Endodermal cell (in vitro differentiated cells): ENCODE measurements around the gene VAV3. TPM values are rescaled to one million over a fixed set of nuclear protein-coding genes. Genes with fewer than 3 reads are reported as not detected.

Experiments
- DNase-seq: peaks from one replicate; pipeline ENCODE4 v3.0.0-alpha.2; 2017
- H3K27ac ChIP-seq: 2 replicates; pipeline ENCODE4 v1.5.1; 2013; ENCODE audit warnings: mild to moderate bottlenecking, low read depth, low read length, moderate library complexity
- H3K27me3 ChIP-seq: 2 replicates; pipeline ENCODE4 v1.6.1; 2013; ENCODE audit warnings: mild to moderate bottlenecking, low read length, moderate library complexity; ENCODE audit not compliant: insufficient read depth, control insufficient read depth, poor library complexity, severe bottlenecking
- H3K36me3 ChIP-seq: 2 replicates; pipeline ENCODE4 v1.7.0; 2013; ENCODE audit warnings: mild to moderate bottlenecking, low read length, moderate library complexity; ENCODE audit not compliant: control insufficient read depth, insufficient read depth
- H3K4me1 ChIP-seq: one replicate; pipeline ENCODE4 v1.7.0; 2013; ENCODE audit warnings: low read length; ENCODE audit not compliant: control insufficient read depth, insufficient read depth
- H3K4me3 ChIP-seq: 2 replicates; pipeline ENCODE4 v1.5.1; 2013; ENCODE audit warnings: mild to moderate bottlenecking, low read length, moderate library complexity
- H3K9ac ChIP-seq: 2 replicates; pipeline ENCODE4 v1.6.1; 2013; ENCODE audit warnings: mild to moderate bottlenecking, low read length, moderate library complexity; ENCODE audit not compliant: poor library complexity, severe bottlenecking; ENCODE audit errors: extremely low read depth
- H3K9me3 ChIP-seq: 2 replicates; pipeline ENCODE4 v1.6.1; 2013; ENCODE audit warnings: mild to moderate bottlenecking, low read length, moderate library complexity; ENCODE audit not compliant: control insufficient read depth
- H3K27ac Mint-ChIP-seq: 2 replicates; pipeline ENCODE4 v1.8.0; 2020; ENCODE audit warnings: mixed read lengths
- H3K27me3 Mint-ChIP-seq: 2 replicates; pipeline ENCODE4 v1.8.0; 2021; ENCODE audit warnings: mild to moderate bottlenecking, mixed read lengths; ENCODE audit not compliant: insufficient read depth
- H3K36me3 Mint-ChIP-seq: 2 replicates; pipeline ENCODE4 v1.8.0; 2020; ENCODE audit warnings: low read depth, mixed read lengths
- H3K4me1 Mint-ChIP-seq: 2 replicates; pipeline ENCODE4 v1.8.0; 2020; ENCODE audit warnings: mixed read lengths
- H3K4me3 Mint-ChIP-seq: 2 replicates; pipeline ENCODE4 v1.8.0; 2020; ENCODE audit warnings: mild to moderate bottlenecking, moderate library complexity, mixed read lengths
- H3K9me3 Mint-ChIP-seq: 2 replicates; pipeline ENCODE4 v1.8.0; 2020; ENCODE audit warnings: mild to moderate bottlenecking, mixed read lengths
- CTCF ChIP-seq: fragments of 200-600 bp; sonication (generic); conservative IDR thresholded peaks from 2 replicates; pipeline ENCODE4 v1.5.0; 2021; ENCODE audit warnings: antibody characterized with exemption, mild to moderate bottlenecking
- WGBS, 2 experiments: methylation state at CpG; one replicate each; pipeline versions ENCODE4 v1.1.5 to v1.1.7; 2013; ENCODE audit warnings: missing lambda C conversion rate in 2 of 2, mixed read lengths in 1 of 2; ENCODE audit not compliant: insufficient coverage in 1 of 2, insufficient read length in 1 of 2; 5-methylcytosine and 5-hydroxymethylcytosine counted together
- total RNA-seq, 2 donors: library from RNA; stranded (reverse); fragmentation: NEBNext Ultra II Directional in 1 of 2; extraction: Animal tissue kit (Norgen Biotek cat#: 25700) in 1 of 2; gene quantifications; 2 replicates in 1 of 2; 3 replicates in 1 of 2; pipeline ENCODE4 v1.2.1, GENCODE V29; 2021

VAV3 gene
- total RNA-seq, 2 donors from 2014 or later: 6.9 to 9.6 TPM

DNA sequence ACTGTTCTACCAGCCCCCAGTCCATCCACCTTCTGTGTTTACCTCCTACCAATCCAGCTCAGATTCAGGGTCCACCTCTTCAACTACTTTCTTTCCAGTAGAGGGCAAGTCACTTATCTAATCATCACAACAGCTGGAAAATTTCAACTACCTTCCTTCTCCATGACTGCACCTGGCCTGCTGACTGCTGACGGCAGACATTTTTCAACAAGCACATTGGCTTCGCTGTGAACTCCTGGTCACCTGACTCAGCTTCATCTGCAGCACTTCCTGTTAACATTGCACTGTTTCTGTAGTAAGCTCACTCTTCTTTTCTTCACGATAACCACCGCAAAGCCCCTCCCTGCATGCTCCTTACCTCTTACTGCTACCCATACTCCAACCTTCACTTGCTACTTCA is 418.4 kb downstream of the VAV3 start:
- Histone ChIP-seq H3K27ac (no peak overlapping the region), H3K4me3 (no peak overlapping the region), H3K4me1 (no peaks in the 10 kb centered on the region), H3K36me3 (no peaks in the 10 kb centered on the region), H3K9me3 (no peaks in the 10 kb centered on the region), H3K27me3 (no peaks in the 10 kb centered on the region), H3K9ac (no peak overlapping the region)
- WGBS, 2 experiments: 93 to 97% methylated on average over 2 to 4 of the region's 4 CpGs
- no peak for TF ChIP-seq CTCF
- no peak overlapping the region for H3K27ac Mint-ChIP-seq
- no peaks in the 10 kb centered on the region for H3K27me3 Mint-ChIP-seq
- H3K4me3 Mint-ChIP-seq: no peak overlapping the region
- no peaks in the 10 kb centered on the region for H3K4me1 Mint-ChIP-seq
- H3K36me3 Mint-ChIP-seq: no peaks in the 10 kb centered on the region
- DNase-seq: no peak
- no peaks in the 10 kb centered on the region for H3K9me3 Mint-ChIP-seq

GRCh38 chr1:107545879-107546278 is 419.1 kb downstream of the VAV3 start:
- no peak for DNase-seq
- Histone ChIP-seq H3K9ac (no peak overlapping the region), H3K36me3 (no peaks in the 10 kb centered on the region), H3K27me3 (no peaks in the 10 kb centered on the region), H3K27ac (no peak overlapping the region), H3K4me3 (no peak overlapping the region), H3K4me1 (no peaks in the 10 kb centered on the region), H3K9me3 (no peaks in the 10 kb centered on the region)
- Mint-ChIP-seq H3K27me3 (no peaks in the 10 kb centered on the region), H3K4me1 (no peaks in the 10 kb centered on the region), H3K36me3 (no peaks in the 10 kb centered on the region), H3K27ac (no peak overlapping the region), H3K9me3 (no peaks in the 10 kb centered on the region), H3K4me3 (no peak overlapping the region)
- TF ChIP-seq CTCF: no peak
- 72 to 75% methylated on average over 3 to 4 of the region's 4 CpGs for WGBS, 2 experiments

- no peak for DNase-seq
- WGBS, 2 experiments: 88 to 100% methylated on average over 1 to 2 of the region's 2 CpGs
- H3K9me3 Mint-ChIP-seq: no peaks in the 10 kb centered on the region
- H3K27ac Mint-ChIP-seq: no peak overlapping the region
- no peak overlapping the region for H3K4me3 Mint-ChIP-seq
- Histone ChIP-seq H3K36me3 (no peaks in the 10 kb centered on the region), H3K4me1 (no peaks in the 10 kb centered on the region), H3K9ac (no peak overlapping the region), H3K9me3 (no peaks in the 10 kb centered on the region), H3K27me3 (no peaks in the 10 kb centered on the region), H3K27ac (no peak overlapping the region), H3K4me3 (no peak overlapping the region)
- no peaks in the 10 kb centered on the region for H3K36me3 Mint-ChIP-seq
- H3K27me3 Mint-ChIP-seq: no peaks in the 10 kb centered on the region
- TF ChIP-seq CTCF: no peak
- H3K4me1 Mint-ChIP-seq: no peaks in the 10 kb centered on the region
Observed at GRCh38 chr1:107545056-107545577, 419.9 kb downstream of the VAV3 start.
